Left cardiac atrium (tissue), 4 donors: ENCODE results near the gene IQSEC1. TPM values are rescaled to one million over a fixed set of nuclear protein-coding genes. Genes with fewer than 3 reads are reported as not detected.

ENCODE experiments used
- ATAC-seq, 2 donors: fragments of 200-7000 bp; cut with Tn5 transposase; one replicate each; pipeline ENCODE4 v1.9.1; 2020; ENCODE audit warnings: mild to moderate bottlenecking in 2 of 2, moderate library complexity in 2 of 2
- DNase-seq: peaks from one replicate; pipeline ENCODE4 v3.0.0-alpha.2; 2020
- intact Hi-C, 2 donors: fragments of 100-400 bp; cut with DNase I; formaldehyde crosslinking; loops; one replicate each; pipeline versions ENCODE4 v1.14.1 to v1.15.1; 2022 to 2023
- total RNA-seq, 2 donors: library from RNA; stranded (reverse); fragmentation: NEBNext Ultra II Directional; extraction: Animal tissue kit (Norgen Biotek cat#: 25700); gene quantifications; one replicate each; pipeline ENCODE4 v1.2.1, GENCODE V29; 2021
- donor health status: DM: no; HTN: yes; CAD: no.
- donor health status: DM: no; HTN: yes; CAD: no; lungs with severe emphysema.
- donor health status: DM: yes; HTN: yes; CAD: no.
- donor health status: Dilated cardiomyopathy.

The IQSEC1 gene
- total RNA-seq, 2 donors from 2014 or later = 58.8 to 73.7 TPM

- intact Hi-C loops = no loop called here
- DNase-seq = no peak
- ATAC-seq = no peak
These were observed 32.0 kb downstream of the IQSEC1 start for GRCh38 chr3:13041113-13041776.

GRCh38 chr3:13040361-13041074, 32.7 kb downstream of the IQSEC1 start:
- peak in 1 of 2 donors; percentile 31 for ATAC-seq
- DNase-seq = no peak

GRCh38 chr3:13039213-13039896, 33.9 kb downstream of the IQSEC1 start:
- ATAC-seq (no peak), DNase-seq (no peak)
- intact Hi-C loops = no loop called here

More at GRCh38 chr3:13040361-13041074, 32.7 kb downstream of the IQSEC1 start:
- intact Hi-C loops = no loop called here

GRCh38 chr3:13037458-13038117, 35.6 kb downstream of the IQSEC1 start:
- ATAC-seq = no peak

GRCh38 chr3:13034861-13035260, 38.4 kb downstream of the IQSEC1 start:
- DNase-seq (no peak), ATAC-seq (peak; percentile 18 to 60)
- intact Hi-C loops = no loop called here

More at GRCh38 chr3:13037458-13038117, 35.6 kb downstream of the IQSEC1 start:
- DNase-seq = no peak
- intact Hi-C loops = no loop called here

DNA sequence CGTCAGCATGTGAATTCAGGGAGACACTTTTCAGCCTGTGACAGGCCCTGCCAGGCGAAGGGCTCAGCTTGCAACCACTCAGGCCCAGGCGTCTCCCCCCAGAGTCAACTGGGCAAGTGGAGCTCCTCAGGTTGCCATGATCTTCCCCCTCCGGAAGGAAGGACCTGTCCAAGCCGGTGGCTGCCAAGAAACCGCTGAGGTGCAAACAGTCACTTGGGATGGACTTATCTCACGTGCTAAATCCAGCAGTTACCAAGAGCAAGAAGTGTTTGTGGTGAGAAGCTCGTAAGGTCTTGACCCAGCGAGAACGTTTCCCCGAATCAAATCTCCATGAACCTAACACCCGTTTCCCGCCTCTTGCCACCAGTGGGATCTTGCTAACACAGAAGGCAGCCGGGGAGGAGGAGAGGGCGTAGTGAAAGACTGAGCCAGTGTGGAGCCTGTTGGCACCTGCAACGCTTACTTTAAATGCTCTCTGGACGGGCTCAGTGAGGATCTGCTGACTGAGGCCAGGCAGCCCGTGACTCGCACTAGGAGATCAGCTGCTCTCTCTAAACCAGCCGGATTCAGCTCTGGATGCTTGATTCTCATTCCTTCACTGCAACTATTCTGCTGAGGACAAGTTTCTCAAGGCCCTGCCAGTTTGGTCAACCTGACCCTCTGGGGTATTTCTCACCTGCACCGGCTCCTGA, 39.0 kb downstream of the IQSEC1 start:
- ATAC-seq (peak in 1 of 2 donors; percentile 60), DNase-seq (no peak)

DNA sequence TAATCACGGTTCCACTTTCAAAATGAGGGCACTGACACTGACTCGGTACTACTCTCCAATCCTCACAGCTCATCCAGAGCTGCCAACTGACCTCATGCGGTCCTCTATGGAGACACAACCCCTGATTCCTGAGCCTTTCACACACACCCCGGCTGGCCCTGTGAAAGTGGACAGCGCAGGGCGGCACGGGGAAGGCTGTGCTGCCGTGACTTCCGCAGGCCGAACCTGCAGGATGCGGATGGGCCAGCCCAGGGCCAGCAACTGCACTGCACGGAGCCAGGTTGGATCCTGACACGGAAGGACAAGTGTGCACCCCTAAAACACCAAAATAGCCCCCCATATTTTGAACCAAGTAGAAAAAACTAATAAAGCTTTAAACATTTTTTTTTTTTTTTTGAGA, 41.0 kb downstream of the IQSEC1 start:
- ATAC-seq (no peak), DNase-seq (no peak)
- intact Hi-C loops = no loop called here

More for the DNA sequence above, 39.0 kb downstream of the IQSEC1 start:
- intact Hi-C loops = no loop called here

GRCh38 chr3:13031621-13032020, 41.6 kb downstream of the IQSEC1 start:
- intact Hi-C loops = no loop called here
- DNase-seq (no peak), ATAC-seq (no peak)

- DNase-seq = no peak
- ATAC-seq = no peak
- intact Hi-C loops = no loop called here
These were observed 42.5 kb downstream of the IQSEC1 start for GRCh38 chr3:13030684-13031083.

DNA sequence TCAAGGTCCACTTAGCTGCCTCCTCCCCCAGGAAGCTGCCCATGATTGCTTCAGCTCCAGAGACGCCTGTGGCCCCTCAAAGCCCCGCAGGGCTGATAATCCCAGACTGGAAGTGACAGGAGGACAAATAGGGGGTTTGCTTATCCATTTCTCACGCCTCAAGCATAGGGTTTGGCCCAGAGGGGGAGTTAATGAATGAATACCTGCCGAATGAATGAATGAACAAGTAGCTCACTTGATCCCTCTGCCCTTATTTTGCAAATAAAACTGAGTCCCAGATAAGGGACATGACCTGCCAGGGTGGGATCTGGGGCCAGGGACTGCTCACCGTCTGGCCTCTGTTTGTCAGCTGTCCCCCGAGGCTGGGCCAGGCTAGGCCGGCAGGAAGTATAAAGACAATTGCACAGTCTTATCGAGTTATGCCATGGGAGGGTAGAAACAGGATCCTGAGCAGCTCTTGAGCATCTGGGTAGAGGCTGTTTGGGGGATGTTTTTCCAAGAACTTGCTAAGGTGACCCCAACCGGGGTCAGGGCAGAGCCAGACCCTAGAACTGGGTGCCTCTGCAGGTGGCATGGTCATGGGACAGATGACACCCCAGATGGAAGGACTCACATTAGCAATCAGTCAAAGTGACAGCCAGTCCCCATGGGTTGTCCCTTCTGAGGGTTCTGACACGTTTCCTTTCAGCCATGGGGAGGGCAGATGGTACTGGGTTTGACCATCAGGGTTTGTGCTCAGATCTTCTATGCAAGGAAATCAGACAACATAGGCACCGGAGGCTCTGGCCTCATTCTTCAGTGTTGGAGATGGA, 45.0 kb downstream of the IQSEC1 start:
- intact Hi-C loops = no loop called here
- ATAC-seq = no peak
- DNase-seq = no peak

GRCh38 chr3:13027154-13027553, 46.1 kb downstream of the IQSEC1 start:
- intact Hi-C loops = no loop called here
- ATAC-seq (no peak), DNase-seq (peak; percentile 9)

GRCh38 chr3:13026534-13026933, 46.7 kb downstream of the IQSEC1 start:
- intact Hi-C loops = no loop called here
- no peak for DNase-seq
- ATAC-seq = no peak

GRCh38 chr3:13025778-13026518, 47.3 kb downstream of the IQSEC1 start:
- intact Hi-C loops = no loop called here

DNA sequence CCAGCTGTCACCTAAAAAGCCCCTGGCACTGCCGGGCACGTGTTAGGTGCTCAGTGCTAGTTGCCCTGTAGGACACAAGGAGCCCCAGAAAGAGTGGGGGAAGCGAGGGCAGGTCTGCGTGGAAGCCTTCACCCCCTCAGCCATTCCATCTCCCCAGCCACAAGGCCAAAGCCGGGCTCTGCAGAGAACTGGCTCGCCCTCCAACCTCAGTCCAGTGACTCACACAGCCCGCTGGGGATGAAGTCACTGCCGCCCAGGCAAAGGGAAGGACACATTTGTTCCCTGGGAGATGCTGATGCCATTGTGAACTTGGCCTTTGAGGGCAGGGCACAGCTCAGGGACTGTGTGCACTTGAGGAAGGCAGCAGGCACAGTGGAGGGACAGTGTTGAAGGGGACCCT, 48.1 kb downstream of the IQSEC1 start:
- DNase-seq (peak; percentile 69), ATAC-seq (peak in 1 of 2 donors; percentile 31)
- intact Hi-C loops = no loop called here

More at GRCh38 chr3:13025778-13026518, 47.3 kb downstream of the IQSEC1 start:
- ATAC-seq (no peak), DNase-seq (peak; percentile 7)

- no peak for DNase-seq
- no peak for ATAC-seq
- intact Hi-C loops = no loop called here
These were observed 48.5 kb downstream of the IQSEC1 start for GRCh38 chr3:13024765-13025065.

- DNase-seq (peak; percentile 4), ATAC-seq (no peak)
- intact Hi-C loops = no loop called here
These were observed 49.1 kb downstream of the IQSEC1 start for GRCh38 chr3:13023971-13024764.
